HepG2 (cell line): ENCODE data around the gene SMAP2. TPM values are rescaled to one million over a fixed set of nuclear protein-coding genes. Genes with fewer than 3 reads are reported as not detected.
A peak's percentile ranks its signal among the peaks of the same experiment; 100 is the strongest.

Source experiments
- CERS6 ChIP-seq: sonication (generic); formaldehyde crosslinking; IDR thresholded peaks from 2 replicates; pipeline ENCODE4 v1.5.0; 2020; ENCODE audit warnings: missing genetic modification reagents
- DMAP1 ChIP-seq: IDR thresholded peaks from 2 replicates; pipeline ENCODE4 v1.6.1; 2016
- FOSL1 ChIP-seq: sonication (generic); formaldehyde crosslinking; IDR thresholded peaks from 2 replicates; pipeline ENCODE4 v1.9.0; 2021; ENCODE audit warnings: missing genetic modification reagents, borderline replicate concordance
- GPBP1L1 ChIP-seq: sonication (generic); formaldehyde crosslinking; IDR thresholded peaks from 2 replicates; pipeline ENCODE4 v1.5.0; 2020; ENCODE audit warnings: mild to moderate bottlenecking, missing genetic modification reagents
- HBP1 ChIP-seq: IDR thresholded peaks from 2 replicates; pipeline ENCODE4 v1.6.1; 2016; ENCODE audit warnings: low read depth, control low read depth
- MAF1 ChIP-seq: sonication (generic); formaldehyde crosslinking; IDR thresholded peaks from 2 replicates; pipeline ENCODE4 v1.5.0; 2020; ENCODE audit warnings: missing genetic modification reagents, borderline replicate concordance
- NAIF1 ChIP-seq: sonication (generic); formaldehyde crosslinking; IDR thresholded peaks from 2 replicates; pipeline ENCODE4 v1.5.0; 2020; ENCODE audit warnings: mild to moderate bottlenecking, missing genetic modification reagents, borderline replicate concordance
- NCOR1 ChIP-seq: fragments of 200-600 bp; sonication (generic); IDR thresholded peaks from 2 replicates; pipeline ENCODE4 v1.7.0; 2017; ENCODE audit warnings: antibody characterized with exemption, low read length, borderline replicate concordance
- NFIC ChIP-seq: IDR thresholded peaks from 2 replicates; pipeline ENCODE4 v1.6.1; 2012; ENCODE audit warnings: mild to moderate bottlenecking, low read length, inconsistent platforms
- NONO ChIP-seq, 2 experiments: fragments of 450-650 bp in 1 of 2; sonication (generic) in 1 of 2; formaldehyde crosslinking in 1 of 2; IDR thresholded peaks in 1 of 2; conservative IDR thresholded peaks in 1 of 2; 2 replicates each; pipeline versions ENCODE4 v1.6.1 to v1.8.0; 2017 to 2022; ENCODE audit warnings: mild to moderate bottlenecking in 1 of 2, missing genetic modification reagents in 1 of 2, moderate library complexity in 1 of 2
- PCBP1 ChIP-seq: fragments of 200-400 bp; formaldehyde crosslinking; IDR thresholded peaks from 2 replicates; pipeline ENCODE4 v1.6.1; 2017; ENCODE audit warnings: mild to moderate bottlenecking, low read depth, low read length, borderline replicate concordance
- SIN3B ChIP-seq: fragments of 150-350 bp; IDR thresholded peaks from 2 replicates; pipeline ENCODE4 v1.6.1; 2014; ENCODE audit warnings: low read length
- SP4 ChIP-seq: sonication (generic); formaldehyde crosslinking; IDR thresholded peaks from 2 replicates; pipeline ENCODE4 v1.8.1; 2023; ENCODE audit warnings: mild to moderate bottlenecking, missing genetic modification reagents
- U2AF2 ChIP-seq: fragments of 200-400 bp; formaldehyde crosslinking; IDR thresholded peaks from 2 replicates; pipeline ENCODE4 v1.6.1; 2017; ENCODE audit warnings: low read depth, mild to moderate bottlenecking, low read length
- ZNF292 ChIP-seq: sonication (generic); formaldehyde crosslinking; IDR thresholded peaks from 2 replicates; pipeline ENCODE4 v1.8.1; 2022; ENCODE audit warnings: mild to moderate bottlenecking, low read depth, missing genetic modification reagents, borderline replicate concordance
- ZNF605 ChIP-seq: sonication (generic); formaldehyde crosslinking; IDR thresholded peaks from 2 replicates; pipeline ENCODE4 v1.8.0; 2022; ENCODE audit warnings: mild to moderate bottlenecking, missing genetic modification reagents
- ZNF670 ChIP-seq: sonication (generic); formaldehyde crosslinking; IDR thresholded peaks from 2 replicates; pipeline ENCODE4 v1.8.0; 2022; ENCODE audit warnings: mild to moderate bottlenecking, missing genetic modification reagents, borderline replicate concordance
- ZNF782 ChIP-seq: sonication (generic); formaldehyde crosslinking; IDR thresholded peaks from 2 replicates; pipeline ENCODE4 v1.4.0; 2020; ENCODE audit warnings: missing genetic modification reagents, mild to moderate bottlenecking, borderline replicate concordance
- ZNF839 ChIP-seq: sonication (generic); formaldehyde crosslinking; IDR thresholded peaks from 2 replicates; pipeline ENCODE4 v1.4.0; 2020; ENCODE audit warnings: missing genetic modification reagents, mild to moderate bottlenecking, borderline replicate concordance
- ZSCAN30 ChIP-seq: sonication (generic); formaldehyde crosslinking; IDR thresholded peaks from 2 replicates; pipeline ENCODE4 v1.5.0; 2020; ENCODE audit warnings: mild to moderate bottlenecking, missing genetic modification reagents
- polyA plus RNA-seq, 8 experiments: library from polyadenylated mRNA; depleted of rRNA in 3 of 8; stranded (reverse) in 7 of 8; unstranded in 1 of 8; fragments of >200 nt; fragmentation: Illumina TruSeq in 4 of 8; extraction: Trizol in 4 of 8; gene quantifications; 2 replicates each; pipeline versions ENCODE4 v1.2.1 to v1.2.3, GENCODE V29; 2011 to 2016; ENCODE audit warnings: low read depth in 4 of 8, missing spikeins in 1 of 8, mixed read lengths in 1 of 8; ENCODE audit not compliant: insufficient read depth in 1 of 8
- total RNA-seq, 5 experiments: library from RNA; depleted of rRNA; stranded (reverse); fragments of >200 nt; fragmentation: Illumina TruSeq; extraction: Trizol; gene quantifications; 2 replicates each; pipeline ENCODE4 v1.2.3, GENCODE V29; 2016; ENCODE audit warnings: low read depth in 1 of 5
- TF ChIP-seq, protein P1 (sequence below): sonication (generic); formaldehyde crosslinking; IDR thresholded peaks from 2 replicates; pipeline ENCODE4 v1.5.0; 2020; ENCODE audit warnings: mild to moderate bottlenecking, low read depth, missing genetic modification reagents, borderline replicate concordance
- TF ChIP-seq, protein P2 (sequence below): sonication (generic); formaldehyde crosslinking; IDR thresholded peaks from 2 replicates; pipeline ENCODE4 v1.4.0; 2020; ENCODE audit warnings: mild to moderate bottlenecking, missing genetic modification reagents
- TF ChIP-seq, protein P3 (sequence below): sonication (generic); formaldehyde crosslinking; IDR thresholded peaks from 2 replicates; pipeline ENCODE4 v1.5.0; 2020; ENCODE audit warnings: missing genetic modification reagents

SMAP2 gene
- total and polyA plus RNA-seq, 2 of the 13 experiments (the other 11 are each of a cell fraction or from before 2014, with no cell fraction given): 19.0 to 22.3 TPM

GRCh38 chr1:40449684-40450494 lies 76.4 kb downstream of the SMAP2 start, which contains the start of gene ZFP69B (continued):
- no peak for TF ChIP-seq SIN3B
- no peak for TF ChIP-seq ZSCAN30 (CRISPR knock-in tag)
- peak; percentile 58; the same call in 1 of the 2 replicates for TF ChIP-seq ZNF782
- TF ChIP-seq NFIC: no peak
- no peak for TF ChIP-seq FOSL1
- TF ChIP-seq, protein P1, sequence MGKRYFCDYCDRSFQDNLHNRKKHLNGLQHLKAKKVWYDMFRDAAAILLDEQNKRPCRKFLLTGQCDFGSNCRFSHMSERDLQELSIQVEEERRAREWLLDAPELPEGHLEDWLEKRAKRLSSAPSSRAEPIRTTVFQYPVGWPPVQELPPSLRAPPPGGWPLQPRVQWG: no peak
- no peak for TF ChIP-seq PCBP1
- TF ChIP-seq GPBP1L1 (CRISPR knock-in tag): no peak
- no peak for TF ChIP-seq CERS6
- TF ChIP-seq, protein P2, sequence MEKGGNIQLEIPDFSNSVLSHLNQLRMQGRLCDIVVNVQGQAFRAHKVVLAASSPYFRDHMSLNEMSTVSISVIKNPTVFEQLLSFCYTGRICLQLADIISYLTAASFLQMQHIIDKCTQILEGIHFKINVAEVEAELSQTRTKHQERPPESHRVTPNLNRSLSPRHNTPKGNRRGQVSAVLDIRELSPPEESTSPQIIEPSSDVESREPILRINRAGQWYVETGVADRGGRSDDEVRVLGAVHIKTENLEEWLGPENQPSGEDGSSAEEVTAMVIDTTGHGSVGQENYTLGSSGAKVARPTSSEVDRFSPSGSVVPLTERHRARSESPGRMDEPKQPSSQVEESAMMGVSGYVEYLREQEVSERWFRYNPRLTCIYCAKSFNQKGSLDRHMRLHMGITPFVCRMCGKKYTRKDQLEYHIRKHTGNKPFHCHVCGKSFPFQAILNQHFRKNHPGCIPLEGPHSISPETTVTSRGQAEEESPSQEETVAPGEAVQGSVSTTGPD (CRISPR knock-in tag): no peak
- no peak for TF ChIP-seq U2AF2
- no peak for TF ChIP-seq ZNF839
- TF ChIP-seq SP4 (CRISPR knock-in tag): 0 out of 2 replicates have a peak, but pooled peaks have one; percentile 34
- TF ChIP-seq NCOR1: no peak
- TF ChIP-seq ZNF292 (CRISPR knock-in tag): peak; percentile 51; the same call in 1 of the 2 replicates
- TF ChIP-seq, protein P3, sequence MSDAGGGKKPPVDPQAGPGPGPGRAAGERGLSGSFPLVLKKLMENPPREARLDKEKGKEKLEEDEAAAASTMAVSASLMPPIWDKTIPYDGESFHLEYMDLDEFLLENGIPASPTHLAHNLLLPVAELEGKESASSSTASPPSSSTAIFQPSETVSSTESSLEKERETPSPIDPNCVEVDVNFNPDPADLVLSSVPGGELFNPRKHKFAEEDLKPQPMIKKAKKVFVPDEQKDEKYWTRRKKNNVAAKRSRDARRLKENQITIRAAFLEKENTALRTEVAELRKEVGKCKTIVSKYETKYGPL (CRISPR knock-in tag): 0 out of 2 replicates have a peak, but pooled peaks have one; percentile 16
- peak; percentile 56; the same call in 1 of the 2 replicates for TF ChIP-seq ZNF605
- TF ChIP-seq HBP1: peak; percentile 51; the same call in 1 of the 2 replicates
- no peak for TF ChIP-seq NONO (IDR thresholded peaks at IDR 0.05)
- TF ChIP-seq NONO (CRISPR knock-in tag; conservative IDR thresholded peaks at IDR 0.05): peak; percentile 81
- no peak for TF ChIP-seq MAF1 (CRISPR knock-in tag)
- TF ChIP-seq ZNF670 (CRISPR knock-in tag): peak; percentile 66; the same call in 1 of the 2 replicates
- no peak for TF ChIP-seq NAIF1
- TF ChIP-seq DMAP1 (CRISPR knock-in tag): peak; percentile 53
